OCI-LY1 (cell line): ENCODE data around the gene ORC2.

ENCODE experiments used
- EZH2 ChIP-seq: fragments of 200-600 bp; sonication (generic), shearing (Covaris generic); IDR thresholded peaks from 2 replicates; pipeline ENCODE4 v1.8.0; 2017; ENCODE audit warnings: borderline replicate concordance, mixed run types, mild to moderate bottlenecking, antibody characterized with exemption, low read length, moderate library complexity, mixed read lengths
- TF ChIP-seq, protein P1 (sequence below): fragments of 200-600 bp; sonication (generic), shearing (Covaris generic); IDR thresholded peaks from 2 replicates; pipeline ENCODE4 v1.5.1; 2017; ENCODE audit warnings: mild to moderate bottlenecking, antibody characterized with exemption, low read length, moderate library complexity, mixed read lengths

DNA sequence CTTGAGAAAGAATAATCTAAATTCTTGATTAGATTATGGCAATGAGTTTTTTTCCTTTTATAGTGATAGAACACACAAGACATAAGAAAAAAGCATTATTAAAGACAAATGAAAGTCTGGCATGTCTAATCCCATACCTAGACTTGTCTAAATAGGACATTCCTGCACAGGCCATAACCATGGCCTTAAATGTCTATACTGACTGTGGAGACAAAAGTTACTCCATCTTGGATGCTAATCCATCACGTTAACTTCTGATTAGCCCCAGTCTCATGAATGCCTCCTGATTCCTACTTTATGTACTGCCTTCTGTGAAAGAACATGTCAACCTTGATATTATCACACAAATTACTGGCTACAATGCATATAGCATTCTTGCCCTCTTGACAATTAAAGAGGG is 23.6 kb downstream of the ORC2 start:
- TF ChIP-seq, protein P1, sequence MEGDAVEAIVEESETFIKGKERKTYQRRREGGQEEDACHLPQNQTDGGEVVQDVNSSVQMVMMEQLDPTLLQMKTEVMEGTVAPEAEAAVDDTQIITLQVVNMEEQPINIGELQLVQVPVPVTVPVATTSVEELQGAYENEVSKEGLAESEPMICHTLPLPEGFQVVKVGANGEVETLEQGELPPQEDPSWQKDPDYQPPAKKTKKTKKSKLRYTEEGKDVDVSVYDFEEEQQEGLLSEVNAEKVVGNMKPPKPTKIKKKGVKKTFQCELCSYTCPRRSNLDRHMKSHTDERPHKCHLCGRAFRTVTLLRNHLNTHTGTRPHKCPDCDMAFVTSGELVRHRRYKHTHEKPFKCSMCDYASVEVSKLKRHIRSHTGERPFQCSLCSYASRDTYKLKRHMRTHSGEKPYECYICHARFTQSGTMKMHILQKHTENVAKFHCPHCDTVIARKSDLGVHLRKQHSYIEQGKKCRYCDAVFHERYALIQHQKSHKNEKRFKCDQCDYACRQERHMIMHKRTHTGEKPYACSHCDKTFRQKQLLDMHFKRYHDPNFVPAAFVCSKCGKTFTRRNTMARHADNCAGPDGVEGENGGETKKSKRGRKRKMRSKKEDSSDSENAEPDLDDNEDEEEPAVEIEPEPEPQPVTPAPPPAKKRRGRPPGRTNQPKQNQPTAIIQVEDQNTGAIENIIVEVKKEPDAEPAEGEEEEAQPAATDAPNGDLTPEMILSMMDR = no peak
- no peak for TF ChIP-seq EZH2
